OCI-LY1 (cell line): ENCODE measurements around the gene TPBG.

ENCODE experiments used
- EZH2 ChIP-seq: fragments of 200-600 bp; sonication (generic), shearing (Covaris generic); IDR thresholded peaks from 2 replicates; pipeline ENCODE4 v1.8.0; 2017; ENCODE audit warnings: borderline replicate concordance, mixed run types, mild to moderate bottlenecking, antibody characterized with exemption, low read length, moderate library complexity, mixed read lengths
- TF ChIP-seq, protein P1 (sequence below): fragments of 200-600 bp; sonication (generic), shearing (Covaris generic); IDR thresholded peaks from 2 replicates; pipeline ENCODE4 v1.5.1; 2017; ENCODE audit warnings: mild to moderate bottlenecking, antibody characterized with exemption, low read length, moderate library complexity, mixed read lengths

DNA sequence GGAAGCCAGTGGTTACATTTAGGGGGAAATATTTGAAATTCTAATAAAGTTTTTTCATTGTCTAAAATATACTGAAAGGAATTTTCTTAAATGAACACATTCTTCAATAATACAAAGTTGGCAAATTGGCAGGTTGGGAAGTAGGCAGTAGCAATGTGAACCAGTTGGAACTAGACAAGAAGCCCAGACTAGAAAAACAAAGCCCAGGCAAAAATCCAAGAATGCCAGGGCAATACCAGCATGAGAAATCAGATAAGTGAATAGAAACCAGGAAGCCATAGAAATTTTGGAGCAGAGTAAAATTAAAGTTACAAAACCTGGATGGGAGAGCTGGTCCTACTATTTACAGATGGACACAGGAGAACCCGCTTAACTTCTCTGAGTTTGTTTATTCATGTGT lies 52.2 kb downstream of the TPBG start:
- TF ChIP-seq, protein P1, sequence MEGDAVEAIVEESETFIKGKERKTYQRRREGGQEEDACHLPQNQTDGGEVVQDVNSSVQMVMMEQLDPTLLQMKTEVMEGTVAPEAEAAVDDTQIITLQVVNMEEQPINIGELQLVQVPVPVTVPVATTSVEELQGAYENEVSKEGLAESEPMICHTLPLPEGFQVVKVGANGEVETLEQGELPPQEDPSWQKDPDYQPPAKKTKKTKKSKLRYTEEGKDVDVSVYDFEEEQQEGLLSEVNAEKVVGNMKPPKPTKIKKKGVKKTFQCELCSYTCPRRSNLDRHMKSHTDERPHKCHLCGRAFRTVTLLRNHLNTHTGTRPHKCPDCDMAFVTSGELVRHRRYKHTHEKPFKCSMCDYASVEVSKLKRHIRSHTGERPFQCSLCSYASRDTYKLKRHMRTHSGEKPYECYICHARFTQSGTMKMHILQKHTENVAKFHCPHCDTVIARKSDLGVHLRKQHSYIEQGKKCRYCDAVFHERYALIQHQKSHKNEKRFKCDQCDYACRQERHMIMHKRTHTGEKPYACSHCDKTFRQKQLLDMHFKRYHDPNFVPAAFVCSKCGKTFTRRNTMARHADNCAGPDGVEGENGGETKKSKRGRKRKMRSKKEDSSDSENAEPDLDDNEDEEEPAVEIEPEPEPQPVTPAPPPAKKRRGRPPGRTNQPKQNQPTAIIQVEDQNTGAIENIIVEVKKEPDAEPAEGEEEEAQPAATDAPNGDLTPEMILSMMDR = no peak
- no peak for TF ChIP-seq EZH2
